ENCODE results near the gene SYNGR1.
"Not testable (repeated sequence)": the region's sequence is repeated elsewhere in the genome, so short reads cannot be mapped to it uniquely, and the experiment has no call there.

SYNGR1 gene

GRCh38 chr22:39409516-39410029 lies 59.8 kb downstream of the SYNGR1 start:
- no peak for DNase-seq (ENCODE audit: low spot score)

- no peak for DNase-seq (ENCODE audit: low spot score)
Observed at GRCh38 chr22:39410264-39410663, 60.5 kb downstream of the SYNGR1 start.

GRCh38 chr22:39411828-39412365 lies 62.1 kb downstream of the SYNGR1 start:
- DNase-seq (ENCODE audit: low spot score) = not testable (repeated sequence)

GRCh38 chr22:39413204-39413603 lies 63.4 kb downstream of the SYNGR1 start:
- DNase-seq (ENCODE audit: low spot score) = not testable (repeated sequence)

- DNase-seq (ENCODE audit: low spot score) = no peak
Observed at GRCh38 chr22:39414377-39414776, 64.6 kb downstream of the SYNGR1 start.

- DNase-seq (ENCODE audit: low spot score) = no peak
Observed at GRCh38 chr22:39414886-39415285, 65.1 kb downstream of the SYNGR1 start.

- DNase-seq (ENCODE audit: low spot score) = no peak
Observed at GRCh38 chr22:39415506-39415905, 65.7 kb downstream of the SYNGR1 start.

- no peak for DNase-seq (ENCODE audit: low spot score)
Observed at GRCh38 chr22:39416319-39416718, 66.5 kb downstream of the SYNGR1 start.

- DNase-seq (ENCODE audit: low spot score) = no peak
Observed at GRCh38 chr22:39417641-39418040, 67.8 kb downstream of the SYNGR1 start.

GRCh38 chr22:39418696-39419095 lies 68.9 kb downstream of the SYNGR1 start:
- no peak for DNase-seq (ENCODE audit: low spot score)

- no peak for DNase-seq (ENCODE audit: low spot score)
Observed at GRCh38 chr22:39419096-39419495, 69.3 kb downstream of the SYNGR1 start.

GRCh38 chr22:39419911-39420310 lies 70.1 kb downstream of the SYNGR1 start:
- no peak for DNase-seq (ENCODE audit: low spot score)

GRCh38 chr22:39421691-39422090 lies 71.9 kb downstream of the SYNGR1 start:
- DNase-seq (ENCODE audit: low spot score) = no peak

GRCh38 chr22:39422101-39422500 lies 72.3 kb downstream of the SYNGR1 start:
- DNase-seq (ENCODE audit: low spot score) = no peak

- DNase-seq (ENCODE audit: low spot score) = no peak
Observed at GRCh38 chr22:39422721-39423120, 72.9 kb downstream of the SYNGR1 start.

- no peak for DNase-seq (ENCODE audit: low spot score)
Observed at GRCh38 chr22:39423976-39424375, 74.2 kb downstream of the SYNGR1 start.

- no peak for DNase-seq (ENCODE audit: low spot score)
Observed at GRCh38 chr22:39426380-39427043, 76.7 kb downstream of the SYNGR1 start.

GRCh38 chr22:39427751-39428596 lies 78.2 kb downstream of the SYNGR1 start:
- DNase-seq (ENCODE audit: low spot score) = no peak

- DNase-seq (ENCODE audit: low spot score) = no peak
Observed at GRCh38 chr22:39428597-39429071, 78.8 kb downstream of the SYNGR1 start.

- DNase-seq (ENCODE audit: low spot score) = no peak
Observed at GRCh38 chr22:39429186-39429585, 79.4 kb downstream of the SYNGR1 start.

GRCh38 chr22:39429916-39430575 lies 80.3 kb downstream of the SYNGR1 start:
- no peak for DNase-seq (ENCODE audit: low spot score)

GRCh38 chr22:39430576-39431150 lies 80.9 kb downstream of the SYNGR1 start:
- no peak for DNase-seq (ENCODE audit: low spot score)

Measured in GM03348 (cell line).